Cerebellar nuclear complex (tissue), 1 donor: ENCODE data around the gene ALDH4A1.
"Not testable (repeated sequence)": the region's sequence is repeated elsewhere in the genome, so short reads cannot be mapped to it uniquely, and the experiment has no call there.

Experiments
- DNase-seq, 2 experiments: peaks; one replicate each; lab custom pipeline; 2025; lab: John Stamatoyannopoulos, UW

Gene ALDH4A1

DNA sequence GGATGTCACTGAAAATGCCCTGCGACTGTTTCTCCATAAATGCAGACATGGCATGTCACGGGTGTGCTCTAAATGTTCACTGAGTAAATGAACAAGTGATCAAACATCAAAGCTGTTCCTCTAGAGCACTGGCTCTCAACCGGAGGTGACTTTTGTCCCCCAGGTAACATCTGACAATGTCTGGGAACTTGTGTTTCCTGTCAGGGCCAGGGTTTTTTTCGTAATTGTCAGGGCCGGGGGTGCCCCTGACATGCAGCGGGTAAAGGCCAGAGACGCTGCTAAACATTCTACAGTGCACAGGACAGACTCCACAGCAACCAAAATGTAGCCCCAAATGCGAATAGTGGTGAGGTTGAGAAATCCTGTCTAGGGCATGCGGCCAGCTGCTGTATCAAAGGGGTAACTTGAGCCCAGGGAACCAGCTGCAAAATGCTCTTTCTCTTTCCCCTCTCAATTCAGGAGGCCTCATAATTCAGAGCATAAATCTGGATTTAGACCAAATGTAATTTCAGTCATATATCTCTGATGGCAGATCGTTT, 2.0 kb downstream of the ALDH4A1 start:
- DNase-seq, result no peak

DNA sequence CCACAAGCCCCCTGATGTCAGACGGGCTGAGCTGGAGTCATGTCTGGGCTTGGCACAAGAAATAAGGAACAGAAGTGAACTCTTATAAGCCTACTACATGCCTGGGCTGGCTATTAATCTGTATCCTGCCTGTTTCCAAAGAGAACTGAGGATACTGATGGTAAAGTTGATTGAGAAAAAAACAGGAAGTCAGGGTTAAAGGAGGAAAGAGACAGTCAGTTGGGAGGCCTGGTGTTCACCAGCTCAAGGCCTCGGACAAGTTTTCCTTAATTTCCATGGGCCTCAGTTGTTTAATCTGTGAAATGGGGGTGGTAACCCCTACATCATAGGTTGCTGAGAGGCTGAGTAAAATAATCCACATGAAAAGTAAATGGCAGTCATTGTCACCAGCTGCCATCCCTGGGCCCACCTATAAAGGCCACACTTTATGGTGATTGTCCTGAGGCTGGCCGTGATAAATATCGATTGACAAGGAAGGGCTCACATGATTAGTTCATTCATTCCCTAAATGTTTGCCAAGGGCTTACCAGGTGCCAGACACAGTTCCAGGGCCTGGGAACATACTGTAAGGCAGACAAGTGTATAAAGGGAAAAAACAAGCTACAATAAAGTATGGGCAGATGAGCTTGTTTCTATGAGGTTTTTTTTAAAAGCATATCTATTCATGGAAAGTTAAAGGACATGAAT, 2.8 kb downstream of the ALDH4A1 start:
- DNase-seq, result no peak

DNA sequence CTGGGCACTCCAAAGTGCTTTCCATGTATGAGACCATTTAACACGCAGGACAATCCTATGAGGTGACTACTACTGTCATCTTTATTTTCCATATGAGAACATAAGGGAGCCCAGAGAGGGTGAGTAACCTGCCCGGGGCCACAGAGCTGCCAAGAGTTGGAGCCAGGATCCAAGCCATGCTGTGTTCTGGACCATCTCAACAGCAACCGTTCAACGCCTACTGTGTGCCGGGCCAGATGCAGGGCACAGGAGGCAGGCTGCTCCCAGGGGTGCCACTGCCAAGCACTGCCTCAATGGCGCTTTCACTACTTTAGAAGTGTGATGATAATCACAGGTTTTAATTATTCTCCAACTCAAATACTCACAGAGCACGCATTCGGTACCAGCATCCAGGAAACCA, 3.8 kb downstream of the ALDH4A1 start:
- DNase-seq, result no peak

DNA sequence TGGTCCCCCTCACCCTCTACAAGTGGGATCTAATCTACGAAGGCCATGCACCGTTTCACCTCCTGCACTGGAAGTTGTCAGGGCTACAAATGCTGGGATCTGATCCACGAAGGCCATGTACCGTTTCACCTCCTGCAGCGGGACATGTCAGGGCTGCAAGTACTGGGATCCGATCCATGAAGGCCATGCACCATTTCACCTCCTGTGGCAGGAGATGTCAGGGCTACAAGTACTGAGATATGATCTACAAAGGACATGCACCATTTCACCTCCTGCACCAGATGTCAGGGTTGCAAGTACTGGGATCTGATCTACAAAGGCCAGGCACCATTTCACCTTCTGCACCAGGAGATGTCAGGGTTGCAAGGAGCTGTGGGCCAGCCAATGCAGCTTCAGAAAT, 7.0 kb downstream of the ALDH4A1 start:
- DNase-seq, result no peak

DNA sequence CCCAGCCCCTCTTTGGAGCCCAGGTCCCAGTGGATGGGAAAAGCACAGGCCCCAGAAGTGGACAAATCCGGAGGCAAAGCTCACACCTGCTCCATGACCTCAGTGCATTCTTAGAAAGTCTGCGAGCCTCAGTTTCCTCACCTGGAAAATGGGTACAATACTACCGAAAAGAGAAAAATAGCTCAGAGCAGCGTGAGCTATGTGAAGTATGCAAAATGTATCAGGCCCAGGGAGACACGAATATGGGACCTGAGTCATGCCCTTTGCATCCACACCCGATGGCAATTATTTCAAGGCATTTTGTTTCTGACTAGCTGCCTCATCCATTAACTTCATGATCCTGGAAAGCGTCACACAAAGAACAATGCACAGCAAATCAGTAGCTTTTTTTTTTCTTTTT, 9.2 kb downstream of the ALDH4A1 start:
- no peak for DNase-seq

DNA sequence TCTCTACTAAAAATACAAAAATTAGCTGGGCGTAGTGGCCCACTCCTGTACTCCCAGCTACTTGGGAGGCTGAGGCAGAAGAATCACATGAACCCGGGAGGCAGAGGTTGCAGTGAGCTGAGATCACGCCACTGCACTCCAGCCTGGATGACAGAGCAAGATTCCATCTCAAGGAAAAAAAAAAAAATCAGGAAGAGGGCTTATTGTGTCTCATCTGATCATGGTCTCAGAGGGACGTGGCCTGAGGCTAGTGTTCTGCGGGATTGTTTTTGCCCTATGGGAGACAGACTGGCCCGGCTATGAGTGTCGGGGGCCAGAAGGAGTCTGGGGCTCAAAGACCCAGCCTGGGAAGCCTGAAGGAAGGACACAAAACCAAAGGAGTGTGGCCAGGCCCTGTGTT, 10.5 kb downstream of the ALDH4A1 start:
- not testable (repeated sequence) for DNase-seq

DNA sequence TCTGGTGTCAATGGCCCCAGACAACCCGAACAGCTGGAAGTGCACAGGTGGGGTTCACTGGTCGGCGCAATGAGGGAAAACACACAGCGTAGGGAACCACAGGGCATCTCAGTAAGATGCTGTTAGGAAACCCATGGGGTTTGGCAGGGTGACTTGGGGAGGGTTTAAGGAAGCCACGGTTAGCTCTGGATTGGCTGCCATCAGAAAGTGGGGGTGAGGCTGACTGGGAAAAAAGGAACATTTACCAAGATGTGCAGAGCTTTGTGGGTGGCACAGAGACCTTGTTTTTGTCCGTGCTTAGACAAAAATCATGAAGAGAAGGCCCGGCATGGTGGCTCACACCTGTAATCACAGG, 11.0 kb downstream of the ALDH4A1 start:
- DNase-seq, result no peak

DNA sequence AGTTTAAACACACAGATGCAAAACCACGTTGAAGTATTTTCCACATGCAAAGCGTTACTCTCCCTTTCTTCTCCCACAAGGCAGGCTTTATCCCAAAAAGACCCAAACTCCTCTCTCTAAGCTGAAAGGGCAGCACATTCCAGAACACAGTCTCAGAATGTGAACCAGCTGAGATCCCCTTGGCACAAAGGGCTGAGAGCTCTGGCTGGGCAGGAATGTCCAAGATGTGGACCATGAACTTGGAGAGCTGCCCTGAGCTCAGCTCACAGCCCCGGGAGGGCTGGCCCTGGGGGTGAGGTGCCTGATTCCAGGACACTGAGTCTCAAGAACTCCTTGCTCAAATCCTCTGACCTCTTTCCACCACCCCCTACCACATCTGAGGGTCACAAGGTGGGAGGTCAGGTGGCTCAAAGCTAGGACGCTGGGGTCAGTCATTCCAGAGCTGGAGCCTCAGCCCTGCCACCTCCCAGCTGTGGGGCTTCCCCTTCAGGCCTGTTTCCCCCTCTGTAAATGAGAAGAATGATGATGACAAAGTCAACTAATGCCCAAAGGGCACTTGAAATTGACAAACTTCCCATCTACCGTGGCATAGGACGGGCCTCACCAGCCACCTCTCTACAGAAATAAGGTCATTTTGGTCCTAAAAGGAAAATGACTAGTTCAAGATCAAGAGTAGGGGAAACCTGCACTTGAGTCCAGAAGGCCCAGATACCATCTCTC, 11.5 kb downstream of the ALDH4A1 start:
- DNase-seq, result no peak

DNA sequence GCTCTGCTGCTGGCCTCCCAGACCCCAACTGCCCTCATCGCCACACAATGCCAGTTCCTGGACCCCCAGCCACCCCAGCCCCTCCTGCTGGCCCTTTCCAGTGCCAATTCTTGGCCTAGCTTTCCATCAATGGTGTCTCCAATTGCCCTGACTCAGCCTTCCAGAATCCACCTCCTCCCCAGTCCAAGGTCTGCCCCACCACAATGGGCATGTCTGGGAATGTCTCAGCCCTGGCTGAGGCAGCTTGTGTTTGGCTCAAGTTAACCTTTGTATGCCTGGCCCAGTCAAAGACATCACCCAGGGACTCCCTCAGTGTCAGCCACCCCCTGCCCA, 16.4 kb downstream of the ALDH4A1 start:
- no peak for DNase-seq

DNA sequence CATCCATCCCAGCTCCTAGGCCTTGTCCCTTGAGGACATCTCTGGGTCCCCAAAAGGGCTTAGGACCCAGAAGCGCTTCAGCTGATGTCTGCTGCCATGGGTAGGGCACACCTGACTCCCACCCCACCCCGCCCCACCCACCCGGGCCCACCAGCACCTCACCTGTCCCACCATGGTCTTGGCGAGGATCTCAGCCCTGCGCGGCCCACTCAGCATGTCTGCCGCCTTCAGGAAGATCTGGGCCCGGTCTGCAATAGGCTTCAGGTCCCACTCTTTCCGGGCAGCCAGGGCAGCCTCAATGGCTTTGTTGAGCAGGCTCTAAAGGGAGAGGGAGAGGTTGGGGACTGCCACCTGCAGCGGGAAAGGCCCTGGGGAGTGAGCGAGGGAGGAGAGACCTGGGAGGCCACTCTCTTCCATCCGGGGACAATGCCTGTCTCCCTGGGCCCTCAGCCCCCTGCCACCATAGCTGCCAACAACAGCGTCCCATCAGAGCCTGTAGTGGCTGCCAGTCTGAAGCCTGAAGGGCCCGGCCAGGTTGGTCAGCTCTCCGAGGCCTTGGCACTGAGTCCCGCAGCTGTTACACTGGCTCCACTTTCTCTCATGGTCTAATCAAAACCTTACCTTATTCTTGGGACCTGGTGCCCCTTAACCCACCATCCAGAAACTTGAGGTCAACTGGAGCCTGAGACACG, 16.9 kb downstream of the ALDH4A1 start:
- DNase-seq, result no peak

DNA sequence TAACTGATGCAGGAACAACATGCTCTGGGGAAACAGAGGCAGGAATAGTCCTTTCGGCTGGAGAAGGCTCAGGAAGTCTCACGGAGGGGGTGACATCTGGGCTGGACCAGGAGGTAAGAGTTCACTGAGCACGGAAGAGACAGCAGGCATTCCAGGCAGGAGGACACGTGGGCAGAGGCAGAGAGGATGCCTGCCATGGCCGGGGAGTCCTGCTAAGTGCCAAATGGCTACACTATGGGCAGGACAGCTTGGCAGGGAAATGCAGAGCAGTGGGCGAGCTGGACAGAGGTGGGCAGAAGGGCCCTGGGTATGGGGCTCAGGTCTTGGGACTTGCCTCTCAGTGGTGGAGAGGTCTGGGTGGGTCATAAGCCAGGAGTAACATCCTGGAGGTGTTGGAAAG, 17.6 kb downstream of the ALDH4A1 start:
- DNase-seq, result no peak

DNA sequence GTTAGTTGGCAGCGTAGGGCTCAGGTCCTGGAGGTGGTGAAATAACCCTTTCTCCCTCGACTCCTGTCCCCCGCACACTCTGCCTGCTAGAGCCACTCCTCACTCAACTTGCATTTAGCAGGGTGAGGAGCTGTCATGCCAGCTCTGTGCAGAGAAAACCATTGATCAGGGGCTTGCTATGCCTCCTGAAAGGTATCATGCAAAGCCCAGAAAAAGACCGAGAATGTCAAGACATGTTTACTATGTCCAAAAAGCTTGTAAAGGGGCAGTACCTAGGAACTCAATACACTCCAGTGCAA, 18.0 kb downstream of the ALDH4A1 start:
- no peak for DNase-seq

DNA sequence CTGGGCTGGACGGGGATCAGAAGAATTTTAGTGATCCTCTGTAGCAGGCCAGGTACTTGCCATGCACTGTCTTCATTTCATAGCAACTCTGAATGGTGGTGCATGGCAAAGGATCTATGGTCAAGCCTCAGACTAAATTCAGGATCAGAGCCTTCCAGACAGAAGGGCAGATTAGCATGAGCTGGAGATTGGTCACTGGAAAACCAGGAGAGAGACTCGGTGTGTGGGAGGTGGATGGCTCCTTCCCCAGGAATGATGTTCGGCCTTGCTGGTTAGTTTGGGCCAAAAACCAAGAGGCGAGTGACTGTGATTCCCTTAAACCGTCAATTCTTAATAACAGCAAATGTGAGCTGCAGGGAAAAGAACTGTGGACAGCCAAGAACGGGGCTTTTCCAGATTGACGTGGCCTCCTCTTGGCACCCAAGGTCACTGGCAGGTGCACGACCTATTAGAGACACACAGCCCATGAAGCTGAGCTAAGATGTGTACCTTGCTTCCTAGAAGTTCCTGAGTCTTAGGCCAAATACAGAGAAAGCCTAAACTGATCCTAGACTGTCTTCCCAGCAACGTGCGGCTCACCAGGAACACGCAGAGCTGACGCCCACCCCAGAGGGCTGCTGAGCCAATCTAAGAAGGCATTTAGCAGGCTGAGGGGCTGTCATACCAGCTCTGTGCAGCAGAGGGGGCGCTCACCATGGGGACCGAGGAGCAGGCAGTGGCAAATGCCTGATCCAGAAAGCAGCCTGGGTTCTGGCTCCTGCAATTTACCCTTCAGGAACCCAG, 18.5 kb downstream of the ALDH4A1 start:
- peak in 1 of 2 experiments; percentile 69 for DNase-seq

DNA sequence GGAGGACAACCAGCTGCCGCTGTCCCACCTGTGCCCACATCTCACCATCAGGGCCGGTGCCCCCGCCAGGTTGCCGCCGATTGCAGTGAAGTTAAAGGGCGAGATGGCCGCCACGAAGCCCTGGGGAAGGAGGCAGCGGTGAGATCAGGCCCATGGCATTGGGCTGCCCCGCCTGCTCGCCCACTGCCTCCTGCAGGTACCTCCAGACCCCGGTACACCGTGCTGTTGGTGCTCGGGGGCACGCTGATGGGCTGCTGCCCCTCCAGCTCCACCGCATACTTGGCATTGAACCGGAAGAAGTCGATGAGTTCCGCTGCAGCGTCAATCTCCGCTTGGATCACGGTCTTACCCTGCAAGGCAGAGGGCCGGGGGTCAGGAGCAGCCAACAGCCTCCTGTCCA, 19.3 kb downstream of the ALDH4A1 start:
- DNase-seq, result no peak

DNA sequence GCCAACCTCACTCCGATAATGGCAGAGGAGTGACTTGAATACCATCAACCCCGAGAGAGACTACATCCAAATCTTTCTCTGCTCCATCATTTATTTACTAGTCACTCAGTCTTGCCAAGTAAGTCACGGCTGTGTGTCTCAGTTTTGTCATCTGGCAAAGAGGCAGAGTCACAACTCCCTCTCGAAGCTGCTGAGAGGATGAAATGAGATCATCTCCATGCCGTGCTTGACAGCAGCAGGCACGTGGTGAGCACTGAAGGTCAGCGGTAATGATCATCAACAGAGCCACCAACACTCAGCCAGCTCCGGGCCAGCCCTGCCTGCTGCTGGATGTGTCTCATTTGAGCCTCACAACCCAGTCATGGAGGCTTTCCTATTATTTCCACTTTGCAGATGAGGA, 19.9 kb downstream of the ALDH4A1 start:
- DNase-seq, result no peak

DNA sequence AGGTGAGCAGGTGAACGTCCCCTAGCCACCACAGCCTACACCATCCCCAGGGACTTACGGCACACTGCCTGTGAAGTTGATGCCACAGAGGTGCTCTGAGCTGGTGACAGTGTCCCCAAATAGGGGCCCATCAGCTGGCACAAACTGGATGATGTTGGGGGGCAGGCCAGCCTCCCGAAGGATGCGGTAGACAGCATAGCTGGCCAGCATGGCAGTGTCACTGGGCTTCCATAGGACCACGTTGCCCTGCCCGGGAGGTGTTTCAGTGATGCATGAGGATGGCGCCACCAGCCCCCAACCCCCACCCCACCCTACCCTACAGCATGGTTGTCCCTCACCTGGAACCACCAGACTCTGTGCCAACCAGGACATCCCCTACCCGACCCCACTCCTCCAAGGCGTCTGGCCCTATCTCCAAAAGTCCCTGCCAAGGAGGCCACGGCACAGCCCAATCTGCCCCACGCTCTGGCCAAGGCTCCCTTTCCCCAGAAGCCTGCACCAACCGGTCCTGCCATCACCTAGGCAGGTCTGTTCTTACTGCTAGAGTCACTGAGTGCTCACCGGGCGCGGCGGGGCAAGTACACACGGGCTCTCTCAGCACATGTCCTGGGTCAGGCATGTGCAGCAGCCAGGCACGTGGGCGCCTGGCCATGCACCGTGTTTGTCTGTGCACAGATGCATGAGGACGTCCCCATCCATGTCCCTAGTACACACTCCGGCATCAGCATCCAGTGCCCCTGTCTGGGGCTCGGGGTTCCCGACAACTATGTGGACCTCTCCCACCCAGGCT, 20.5 kb downstream of the ALDH4A1 start:
- DNase-seq, result no peak

DNA sequence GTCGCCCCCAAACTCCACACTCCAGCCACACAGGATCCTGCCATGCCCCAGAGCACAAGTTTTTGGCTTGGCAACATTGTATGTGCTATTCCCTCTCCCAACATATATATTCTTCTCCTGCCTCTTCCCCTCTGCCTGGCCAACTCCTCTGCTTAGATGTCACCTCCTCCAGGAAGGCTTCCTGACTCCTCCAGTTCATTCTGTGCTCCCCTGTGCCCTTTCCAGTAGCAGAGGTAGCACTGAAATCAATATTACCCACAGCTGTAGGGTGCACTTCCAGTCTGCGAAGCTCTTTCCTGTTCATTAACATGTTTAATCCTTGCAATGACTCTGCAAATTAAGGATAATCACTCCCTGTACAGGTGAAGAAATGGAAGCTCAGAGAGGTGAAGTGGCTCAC, 21.2 kb downstream of the ALDH4A1 start:
- DNase-seq, result no peak

DNA sequence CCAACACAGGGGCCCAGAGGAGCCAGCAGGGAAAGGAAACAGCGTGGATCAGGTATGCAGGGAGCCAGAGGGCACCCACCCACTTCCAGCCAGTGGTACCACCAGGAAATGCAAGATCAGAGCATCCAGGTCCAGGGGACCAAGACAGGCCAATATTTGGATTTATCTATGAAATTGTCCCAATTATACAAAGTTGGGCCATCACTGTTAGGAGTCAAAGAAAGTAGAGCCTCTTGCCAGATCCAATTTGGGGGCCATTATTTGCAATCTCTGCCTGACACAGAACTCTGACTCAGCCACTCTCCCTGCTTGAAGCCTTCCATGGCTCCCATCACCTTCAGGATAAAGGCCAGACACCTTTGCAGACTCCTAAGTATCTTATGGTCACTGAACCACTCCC, 21.8 kb downstream of the ALDH4A1 start:
- DNase-seq, result no peak

DNA sequence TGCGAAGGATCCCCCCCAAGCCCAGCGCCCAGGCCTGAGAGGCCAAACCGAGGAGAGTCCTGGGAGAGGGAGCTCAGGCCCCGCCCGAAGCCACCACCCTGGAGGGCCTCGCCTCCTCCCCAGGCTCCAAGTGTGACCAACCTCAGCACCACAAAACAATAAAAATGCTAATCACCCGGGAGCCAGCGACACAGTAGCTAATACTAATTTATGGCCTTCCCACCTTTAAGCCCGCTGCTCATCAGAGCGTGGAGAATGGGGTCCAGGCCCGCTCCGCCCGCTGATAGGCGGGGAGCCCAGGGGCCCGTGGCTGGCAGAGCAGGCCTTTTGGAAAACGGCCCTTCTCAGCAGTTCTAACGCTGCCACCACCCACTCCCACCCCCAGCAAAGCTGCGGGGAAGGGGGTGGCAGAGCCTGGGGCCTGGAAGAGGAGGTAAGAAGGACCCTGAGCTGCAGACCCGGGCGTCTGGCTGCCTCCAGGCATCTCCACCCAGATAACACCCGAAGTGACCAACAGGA, 22.5 kb downstream of the ALDH4A1 start:
- DNase-seq, result no peak

DNA sequence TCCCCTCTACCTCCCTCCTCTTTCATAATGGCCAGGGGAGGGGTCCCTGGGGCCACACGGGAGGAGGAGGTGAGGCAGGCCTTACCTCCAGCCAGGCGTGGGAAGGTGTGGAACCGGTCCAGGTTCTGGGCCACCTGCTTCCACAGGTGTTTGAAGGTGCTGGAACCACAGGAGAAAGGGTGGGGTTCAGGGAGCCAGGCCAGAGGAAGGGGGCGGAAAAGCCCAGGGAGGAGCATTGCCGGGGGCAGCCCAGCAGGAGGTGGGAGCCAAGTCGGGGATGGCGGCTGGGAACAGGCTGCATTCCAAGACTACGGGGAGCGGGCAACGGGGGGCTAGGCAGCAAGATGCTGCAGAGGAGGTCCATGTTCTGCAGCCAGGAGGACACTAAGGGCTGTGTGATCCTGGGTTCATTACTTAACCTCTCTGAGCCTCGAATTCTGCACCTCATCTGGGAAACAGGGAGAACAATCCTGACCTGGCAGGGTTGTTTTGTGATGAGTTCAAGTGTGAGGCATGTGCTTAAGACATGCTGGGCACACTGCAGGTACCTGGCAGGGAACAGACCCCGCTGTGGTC, 23.1 kb downstream of the ALDH4A1 start:
- no peak for DNase-seq

DNA sequence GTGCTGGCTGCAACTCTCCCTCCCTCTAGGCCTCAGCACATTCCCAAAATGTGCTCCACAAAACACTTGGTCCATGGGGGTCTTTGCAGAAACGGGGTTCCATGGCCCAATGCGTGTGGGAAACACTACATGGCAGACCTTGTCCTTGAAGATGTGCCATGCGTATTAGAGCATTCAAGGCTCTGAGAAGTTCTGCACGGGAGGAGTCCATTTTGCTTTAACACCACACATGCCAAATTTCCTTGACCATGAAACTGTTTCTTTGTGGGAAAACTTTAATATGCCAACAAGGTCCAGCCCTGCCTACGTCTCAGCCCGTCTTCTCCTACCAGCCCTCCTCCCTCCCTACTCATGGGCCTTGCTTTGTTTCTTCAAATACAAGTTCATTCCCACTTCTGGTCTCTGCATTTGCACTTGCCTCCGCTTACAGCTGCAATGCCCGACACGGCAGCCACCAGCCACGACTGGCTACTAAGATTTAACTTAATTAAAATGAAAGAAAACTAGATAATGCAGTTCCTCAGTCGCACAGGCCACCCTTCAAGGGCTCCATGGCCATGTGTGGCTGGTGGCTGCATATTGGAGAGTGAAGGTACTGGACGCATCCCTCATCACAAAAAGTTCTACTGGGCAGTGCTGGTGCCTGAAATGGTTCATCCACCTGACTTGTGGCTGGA, 23.7 kb downstream of the ALDH4A1 start:
- no peak for DNase-seq
